Measurements from ENCODE around the gene RTN4. TPM values are rescaled to one million over a fixed set of nuclear protein-coding genes. Genes with fewer than 3 reads are reported as not detected.
"Not testable (repeated sequence)": the region's sequence is repeated elsewhere in the genome, so short reads cannot be mapped to it uniquely, and the experiment has no call there.

The RTN4 gene
- total RNA-seq, 1 experiment from 2014 or later = 164 TPM

DNA sequence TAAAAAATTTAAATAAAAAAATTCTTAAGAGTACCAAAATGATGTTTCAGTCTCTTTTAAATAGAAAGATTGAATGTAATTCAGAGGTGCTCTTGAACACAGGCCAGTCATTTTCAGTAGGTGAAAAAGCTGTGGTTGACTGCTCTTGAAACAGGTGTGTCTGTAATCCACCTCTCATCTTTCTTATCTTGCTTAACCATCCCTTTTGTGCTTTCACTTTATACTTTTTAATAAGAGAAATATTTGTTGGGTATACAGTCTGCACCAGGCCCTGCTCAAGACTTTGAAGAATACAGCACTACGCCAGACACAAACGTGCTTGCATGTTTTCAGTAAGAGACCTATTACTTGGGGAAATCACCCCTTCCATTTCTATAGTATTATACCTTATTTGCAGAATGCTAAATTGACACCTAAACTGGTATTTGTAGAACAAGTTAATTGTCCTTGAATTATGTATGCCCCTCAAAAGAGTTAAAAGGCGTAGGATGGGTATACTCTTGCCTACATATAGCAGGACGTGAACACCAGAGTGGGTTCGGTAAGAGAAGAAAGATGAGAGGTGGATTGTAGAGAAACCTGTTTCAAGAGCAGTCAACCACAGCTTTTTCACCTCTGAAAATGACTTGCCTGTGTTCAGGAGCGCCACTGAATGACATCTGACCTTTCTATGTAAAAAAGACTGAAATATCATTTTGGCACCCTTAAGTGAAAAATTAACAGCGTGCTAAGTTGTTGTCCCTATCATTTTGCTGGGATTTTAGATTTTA is 4.0 kb upstream of the RTN4 start:
- H3K4me3 ChIP-seq = no peak overlapping the region
- no peak overlapping the region for H3K27ac ChIP-seq
- H3K36me3 ChIP-seq = no peaks in the 10 kb centered on the region
- H3K4me1 ChIP-seq = peaks cover 6% of the 10 kb centered on the region
- no peaks in the 10 kb centered on the region for H3K9me3 ChIP-seq (replicated peaks)
- no peak for DNase-seq
- no peaks in the 10 kb centered on the region for H3K27me3 ChIP-seq

DNA sequence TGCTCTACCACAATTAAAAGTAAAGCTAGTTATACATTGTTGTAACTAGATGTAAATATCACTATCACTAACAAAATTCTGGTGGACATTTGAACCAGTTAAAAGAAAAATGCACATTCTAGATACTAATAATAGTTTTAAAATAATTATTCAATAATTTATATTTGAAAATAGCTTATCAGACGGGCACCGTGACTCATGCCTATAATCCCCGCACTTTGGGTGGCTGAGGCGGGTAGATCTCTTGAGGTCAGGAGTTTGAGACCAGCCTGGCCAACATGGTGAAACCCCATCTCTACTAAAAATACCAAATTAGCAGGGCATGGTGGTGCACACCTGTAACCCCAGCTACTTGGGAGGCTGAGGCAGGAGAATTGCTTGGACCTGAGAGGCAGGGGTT is 3.0 kb upstream of the RTN4 start:
- H3K4me1 ChIP-seq; H3K27ac ChIP-seq; DNase-seq; H3K9me3 ChIP-seq (replicated peaks); H3K36me3 ChIP-seq; H3K27me3 ChIP-seq: not testable (repeated sequence)
- H3K4me3 ChIP-seq = peak overlapping the region; percentile 94

DNA sequence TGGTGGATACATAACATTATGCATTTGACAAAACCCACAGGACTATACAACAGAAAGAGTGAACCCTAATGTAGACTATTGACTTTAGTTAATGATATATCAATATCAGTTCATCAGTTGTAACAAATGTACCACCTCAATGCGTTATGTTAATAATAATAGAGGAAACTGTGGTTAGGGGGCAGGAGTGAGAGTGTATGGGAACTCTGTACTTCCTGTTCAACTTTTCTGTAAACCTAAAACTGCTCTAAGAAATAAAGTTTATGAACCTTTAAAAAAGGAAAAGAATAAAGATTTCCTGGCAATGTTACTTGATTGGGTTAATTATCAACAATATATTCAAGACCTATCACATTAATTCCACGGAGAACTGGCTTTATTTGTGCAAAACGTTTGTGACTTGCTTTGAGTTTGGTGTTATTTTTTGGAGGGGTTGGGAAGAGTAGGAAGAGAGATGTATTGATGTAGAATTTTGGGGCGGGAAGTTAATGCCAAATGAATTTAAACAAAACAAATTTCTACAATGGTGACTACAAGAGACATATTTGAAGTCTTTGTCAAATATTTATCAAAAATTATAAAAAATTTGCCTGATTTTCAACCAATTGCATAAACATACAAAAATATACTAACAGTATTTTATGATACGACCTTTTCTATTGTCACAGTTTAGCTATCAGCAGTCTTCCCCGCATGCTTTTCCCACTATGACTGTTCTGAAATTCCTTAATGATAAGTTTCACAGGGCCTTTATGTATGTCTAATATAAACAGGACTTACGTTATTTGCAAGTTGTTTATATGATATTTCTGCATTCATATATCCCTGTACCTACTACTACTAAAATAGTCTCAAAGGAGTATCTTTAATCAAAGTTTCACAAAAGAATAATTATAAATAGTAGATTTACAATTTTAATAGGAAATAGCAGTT is 2.1 kb upstream of the RTN4 start:
- peak in 1 of 2 experiments; percentile 46 for DNase-seq
- peak overlapping the region; percentile 94 for H3K4me3 ChIP-seq
- no peaks in the 10 kb centered on the region for H3K27me3 ChIP-seq
- peak overlapping the region; percentile 94 for H3K27ac ChIP-seq
- H3K4me1 ChIP-seq = peaks cover 6% of the 10 kb centered on the region
- H3K36me3 ChIP-seq = no peaks in the 10 kb centered on the region
- H3K9me3 ChIP-seq (replicated peaks) = no peaks in the 10 kb centered on the region

- Histone ChIP-seq H3K4me1 (peaks cover 17% of the 10 kb centered on the region), H3K9me3 (replicated peaks) (no peaks in the 10 kb centered on the region), H3K4me3 (peak overlapping the region; percentile 94), H3K27me3 (no peaks in the 10 kb centered on the region), H3K27ac (peak overlapping the region; percentile 94), H3K36me3 (0 out of 2 replicates have a peak, but pooled peaks cover 2% of the 10 kb centered on the region)
- DNase-seq = peak; percentile 93 to 97
Observed at GRCh38 chr2:55051026-55051866, 995 bp upstream of the RTN4 start.

DNA sequence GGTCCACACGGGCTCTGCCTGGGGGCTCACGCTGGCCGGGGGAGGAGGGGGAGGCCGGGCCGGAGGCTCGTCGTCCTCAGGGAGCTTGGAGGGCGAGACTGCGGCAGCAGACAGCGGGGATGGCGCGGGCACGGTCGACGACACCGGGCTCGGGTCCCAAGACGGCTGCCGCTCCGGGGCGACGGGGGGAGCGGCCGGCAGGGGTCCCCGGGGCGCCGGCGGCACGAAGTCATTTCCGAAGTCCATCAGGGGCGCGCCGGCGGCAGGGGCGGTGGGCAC is 491 bp downstream of the RTN4 start:
- H3K27me3 ChIP-seq = no peaks in the 10 kb centered on the region
- H3K27ac ChIP-seq = peak overlapping the region; percentile 94
- H3K36me3 ChIP-seq = peaks cover 8% of the 10 kb centered on the region
- peaks cover 24% of the 10 kb centered on the region for H3K4me1 ChIP-seq
- no peaks in the 10 kb centered on the region for H3K9me3 ChIP-seq (replicated peaks)
- no peak for DNase-seq
- peak overlapping the region; percentile 94 for H3K4me3 ChIP-seq

- H3K36me3 ChIP-seq = peaks cover 9% of the 10 kb centered on the region
- no peaks in the 10 kb centered on the region for H3K9me3 ChIP-seq (replicated peaks)
- H3K4me1 ChIP-seq = peaks cover 24% of the 10 kb centered on the region
- peak overlapping the region; percentile 94 for H3K27ac ChIP-seq
- H3K4me3 ChIP-seq = peak overlapping the region; percentile 94
- DNase-seq = peak; percentile 87 to 93
- no peaks in the 10 kb centered on the region for H3K27me3 ChIP-seq
Observed at GRCh38 chr2:55049043-55049820, 1.0 kb downstream of the RTN4 start.

DNA sequence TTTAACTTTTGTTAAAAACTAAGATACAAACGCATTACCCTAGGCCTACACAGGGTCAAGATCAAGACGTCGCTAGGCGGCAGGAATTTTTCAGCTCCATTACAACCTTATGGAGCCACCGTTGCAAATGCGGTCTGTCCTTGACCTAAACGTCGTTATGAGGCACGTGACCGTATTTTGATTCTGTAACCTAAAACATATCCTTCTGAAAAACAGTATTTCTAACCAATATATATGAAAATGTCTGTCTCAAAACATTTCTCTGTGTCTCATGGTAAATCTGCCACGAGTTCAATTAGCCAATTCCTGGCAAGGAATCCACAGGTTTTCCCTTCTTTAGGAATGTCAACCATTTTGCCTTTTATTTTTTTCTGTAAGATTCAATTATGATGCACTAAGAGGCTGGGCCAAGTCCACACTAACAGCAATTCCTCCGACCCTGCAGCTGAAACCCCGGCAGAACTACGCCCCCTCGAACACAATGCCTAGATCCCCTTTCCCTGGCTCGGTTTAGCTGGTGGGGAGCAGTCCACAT is 1.7 kb downstream of the RTN4 start:
- peaks cover 9% of the 10 kb centered on the region for H3K36me3 ChIP-seq
- DNase-seq = peak; percentile 51 to 76
- no peaks in the 10 kb centered on the region for H3K27me3 ChIP-seq
- H3K27ac ChIP-seq = peak overlapping the region; percentile 94
- H3K4me3 ChIP-seq = peak overlapping the region; percentile 94
- peaks cover 24% of the 10 kb centered on the region for H3K4me1 ChIP-seq
- H3K9me3 ChIP-seq (replicated peaks) = no peaks in the 10 kb centered on the region

- DNase-seq = peak; percentile 35 to 64
- Histone ChIP-seq H3K4me1 (peaks cover 21% of the 10 kb centered on the region), H3K27ac (peak overlapping the region; percentile 94)
Observed at GRCh38 chr2:55047677-55048299, 2.5 kb downstream of the RTN4 start.

DNA sequence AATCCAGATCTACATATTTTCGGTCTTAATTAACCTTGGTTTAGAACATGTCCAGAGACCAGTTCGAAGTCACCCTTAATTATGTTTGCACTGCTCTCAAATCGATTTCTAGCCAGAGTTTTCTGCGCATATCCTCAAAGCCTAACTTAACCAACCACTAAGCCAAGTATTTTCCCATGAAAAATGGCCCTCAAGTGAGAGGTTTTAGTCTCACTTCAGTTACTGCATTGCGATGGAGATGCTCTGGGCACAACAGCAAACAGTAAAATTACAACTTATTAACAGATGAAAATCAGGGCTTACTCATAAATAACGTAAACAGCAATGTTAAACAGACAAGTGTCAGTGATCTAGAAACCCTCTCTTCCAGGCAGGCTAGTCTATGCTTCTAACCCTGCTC is 4.5 kb downstream of the RTN4 start:
- Histone ChIP-seq H3K9me3 (replicated peaks) (no peaks in the 10 kb centered on the region), H3K4me1 (peaks cover 18% of the 10 kb centered on the region), H3K4me3 (no peak overlapping the region), H3K36me3 (peaks cover 9% of the 10 kb centered on the region), H3K27ac (no peak overlapping the region), H3K27me3 (no peaks in the 10 kb centered on the region)
- DNase-seq = no peak

More at GRCh38 chr2:55047677-55048299, 2.5 kb downstream of the RTN4 start:
- Histone ChIP-seq H3K4me3 (peak overlapping the region; percentile 94), H3K9me3 (replicated peaks) (no peaks in the 10 kb centered on the region), H3K36me3 (peaks cover 9% of the 10 kb centered on the region), H3K27me3 (no peaks in the 10 kb centered on the region)

- Histone ChIP-seq H3K4me1 (peaks cover 18% of the 10 kb centered on the region), H3K27me3 (no peaks in the 10 kb centered on the region), H3K27ac (no peak overlapping the region), H3K36me3 (peaks cover 9% of the 10 kb centered on the region), H3K9me3 (replicated peaks) (no peaks in the 10 kb centered on the region; the same call in 1 of the 2 replicates), H3K4me3 (no peak overlapping the region)
- no peak for DNase-seq
Observed at GRCh38 chr2:55043841-55044240, 6.4 kb downstream of the RTN4 start.

GRCh38 chr2:55038428-55038827 is 11.8 kb downstream of the RTN4 start:
- peaks cover 6% of the 10 kb centered on the region for H3K9me3 ChIP-seq (replicated peaks)
- no peak overlapping the region for H3K27ac ChIP-seq
- DNase-seq = no peak
- H3K36me3 ChIP-seq = peaks cover 16% of the 10 kb centered on the region
- H3K27me3 ChIP-seq = no peaks in the 10 kb centered on the region
- H3K4me3 ChIP-seq = no peak overlapping the region
- no peaks in the 10 kb centered on the region for H3K4me1 ChIP-seq

DNA sequence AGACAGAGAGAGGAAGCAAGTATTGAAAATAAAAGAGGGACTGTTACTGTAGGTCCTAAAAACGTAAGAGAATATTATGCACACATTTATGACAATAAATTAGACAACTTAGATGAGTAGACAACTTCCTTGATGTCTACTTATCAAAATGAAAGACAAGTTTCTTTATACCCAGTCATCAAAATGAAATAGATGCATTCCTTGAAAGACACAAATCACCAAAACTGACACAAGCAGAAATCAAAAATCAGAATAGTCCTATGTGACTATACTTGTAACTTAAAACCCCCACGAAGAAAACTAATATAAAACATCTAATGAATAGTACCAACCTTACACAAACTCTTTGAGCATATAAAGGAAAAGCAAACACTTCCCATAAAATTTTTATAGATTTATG is 14.5 kb downstream of the RTN4 start:
- Histone ChIP-seq H3K36me3 (peaks cover 16% of the 10 kb centered on the region), H3K9me3 (replicated peaks) (peaks cover 6% of the 10 kb centered on the region), H3K4me1 (no peaks in the 10 kb centered on the region), H3K27ac (no peak overlapping the region), H3K27me3 (no peaks in the 10 kb centered on the region), H3K4me3 (no peak overlapping the region)
- no peak for DNase-seq

- peaks cover 16% of the 10 kb centered on the region for H3K36me3 ChIP-seq
- no peaks in the 10 kb centered on the region for H3K27me3 ChIP-seq
- peaks cover 6% of the 10 kb centered on the region for H3K9me3 ChIP-seq (replicated peaks)
- H3K27ac ChIP-seq = no peak overlapping the region
- H3K4me1 ChIP-seq = no peaks in the 10 kb centered on the region
- H3K4me3 ChIP-seq = no peak overlapping the region
- no peak for DNase-seq
Observed at GRCh38 chr2:55033921-55034320, 16.3 kb downstream of the RTN4 start.
